Umbilical cord (tissue), 2 donors: ENCODE measurements around the gene NR2C2. TPM values are rescaled to one million over a fixed set of nuclear protein-coding genes. Genes with fewer than 3 reads are reported as not detected.

Experiments
- DNase-seq: peaks from one replicate; pipeline ENCODE4 v3.0.0-alpha.2; 2015; ENCODE audit warnings: low spot score
- total RNA-seq: library from RNA; depleted of rRNA; stranded (reverse); fragments of >200 nt; gene quantifications from one replicate; pipeline ENCODE4 v1.2.3, GENCODE V29; 2014; ENCODE audit warnings: low replicate concordance; ENCODE audit not compliant: insufficient read depth

NR2C2 gene
- total RNA-seq, 1 donor from 2014 or later = 29.1 TPM

DNA sequence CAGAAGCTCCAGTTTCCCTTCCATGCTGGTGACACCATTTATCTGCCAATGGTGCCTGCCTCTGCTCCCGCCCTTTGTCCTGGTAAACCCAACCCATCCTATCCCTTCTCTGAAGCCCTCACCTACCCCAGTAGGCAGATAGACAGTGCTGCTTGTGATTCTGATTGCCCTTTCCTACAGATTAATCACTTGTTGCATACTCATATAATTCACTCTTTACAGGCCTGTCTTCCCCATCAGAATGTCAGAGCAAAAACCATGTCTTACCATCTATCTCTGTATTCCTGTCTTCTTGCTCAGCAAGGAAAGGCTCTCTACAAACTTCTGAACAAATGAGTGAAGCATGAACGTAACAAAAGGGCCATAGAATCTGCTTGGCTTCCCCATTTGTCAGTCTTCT is 69.8 kb downstream of the NR2C2 start:
- DNase-seq = no peak

DNA sequence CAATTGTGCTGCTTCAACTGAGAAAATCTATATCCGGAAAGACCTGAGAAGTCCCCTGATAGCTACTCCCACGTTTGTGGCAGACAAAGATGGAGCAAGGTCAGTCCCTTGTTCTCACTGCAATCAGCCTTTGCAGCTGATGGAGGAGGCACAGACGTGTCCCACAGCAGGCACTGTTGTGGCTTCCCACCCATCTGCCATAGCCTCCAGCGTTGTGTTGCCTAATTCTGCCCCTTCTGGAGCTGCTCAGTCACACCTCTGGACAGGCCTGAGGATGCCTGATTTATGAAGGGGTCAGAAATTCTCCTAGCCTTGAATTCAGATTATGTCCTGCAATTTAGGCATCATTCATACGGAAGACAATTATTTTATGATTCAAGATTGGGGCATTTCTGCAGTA is 75.9 kb downstream of the NR2C2 start:
- DNase-seq = peak; percentile 30

DNA sequence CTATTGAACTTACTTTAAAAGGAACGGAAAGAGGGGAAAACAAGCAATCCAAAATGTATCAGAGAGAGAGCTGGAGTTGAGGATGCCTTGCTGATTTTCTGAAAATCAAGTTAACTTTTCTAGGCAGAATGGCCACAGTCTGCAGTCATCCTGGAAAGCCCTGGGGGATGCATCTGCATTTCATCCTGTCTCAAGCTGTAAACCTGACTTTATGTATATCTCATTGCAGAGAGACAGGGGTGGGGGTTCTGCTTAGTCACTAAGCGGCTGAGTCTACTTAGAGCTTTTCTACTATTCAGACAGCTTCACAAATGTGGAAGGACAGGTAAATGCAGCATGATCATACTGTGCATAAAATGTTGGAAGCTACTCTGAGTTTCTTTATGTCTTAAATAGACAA is 76.3 kb downstream of the NR2C2 start:
- DNase-seq = peak; percentile 84

DNA sequence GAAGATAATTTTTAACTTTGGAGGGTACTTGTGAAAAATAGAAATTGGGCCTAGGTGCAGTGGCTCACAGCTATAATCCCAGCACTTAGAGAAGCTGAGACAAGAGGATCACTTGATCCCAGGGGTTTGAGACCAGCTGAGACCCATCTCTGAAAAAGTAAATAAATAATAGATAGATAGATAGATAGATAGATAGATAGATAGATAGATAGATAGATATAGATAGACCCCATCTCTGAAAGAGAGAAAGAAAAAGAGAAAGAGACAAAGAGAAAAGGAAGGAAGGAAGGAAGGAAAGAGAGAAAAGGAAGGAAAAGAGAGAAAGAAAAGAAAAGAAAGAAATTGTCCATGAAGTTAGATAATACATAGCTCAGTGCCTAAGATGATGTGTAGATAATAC is 82.2 kb downstream of the NR2C2 start:
- DNase-seq = no peak

DNA sequence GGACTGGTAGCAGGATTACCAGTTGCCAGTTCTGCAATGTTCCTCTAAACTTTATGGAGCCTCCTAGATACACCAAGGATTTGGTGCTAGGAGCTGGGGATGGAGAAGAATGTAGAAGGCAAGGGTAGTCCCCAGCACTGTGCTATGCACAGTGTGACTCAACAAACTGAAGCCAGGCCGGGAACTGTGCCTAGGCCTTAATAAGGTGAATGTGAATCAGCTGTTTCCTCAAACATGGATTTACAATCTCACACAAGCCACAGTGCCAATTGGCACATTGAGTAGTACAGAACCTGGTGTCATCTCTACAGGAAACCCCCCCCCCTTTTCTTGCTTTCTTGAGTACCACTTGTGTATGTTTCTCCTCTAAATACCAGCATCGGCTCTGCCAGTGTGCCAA is 85.3 kb downstream of the NR2C2 start:
- DNase-seq = no peak

DNA sequence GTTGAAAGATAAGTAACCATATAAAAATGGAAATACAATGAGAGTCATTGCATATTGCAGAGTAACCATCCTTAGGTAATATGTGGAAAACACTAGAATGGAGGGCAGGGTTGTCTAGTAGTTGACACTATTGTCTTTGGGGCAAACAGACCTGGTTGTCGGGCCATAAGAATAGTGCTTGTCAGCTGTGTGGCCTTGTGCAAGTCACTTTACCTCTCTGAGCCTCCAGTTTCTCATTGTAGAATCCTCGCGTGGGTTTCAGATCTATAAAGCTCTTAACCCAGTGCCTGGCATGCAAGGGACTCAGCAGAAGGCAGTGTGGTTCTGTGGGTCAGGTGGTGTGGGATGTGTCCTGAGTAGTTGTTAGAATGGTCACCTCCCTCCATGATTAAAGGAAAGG is 85.7 kb downstream of the NR2C2 start:
- no peak for DNase-seq

DNA sequence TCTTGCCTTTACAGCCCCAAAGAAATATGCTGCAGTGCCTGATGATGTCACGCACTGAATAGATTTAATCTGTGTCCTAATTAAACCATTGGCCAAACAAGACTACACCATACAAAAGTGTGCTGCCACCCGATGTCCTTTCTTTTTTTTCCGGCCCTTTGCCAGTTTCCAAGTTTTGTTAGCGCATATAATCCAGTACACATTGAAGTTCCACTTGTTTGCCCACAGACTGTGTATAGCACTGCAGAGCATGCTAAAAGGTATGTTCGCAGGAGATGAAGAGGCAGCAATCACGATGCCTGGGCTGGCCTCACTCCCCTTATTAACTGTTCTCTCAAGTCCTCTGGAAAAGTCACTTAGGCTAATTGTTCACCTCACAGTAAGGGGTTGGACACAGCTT is 90.9 kb downstream of the NR2C2 start:
- no peak for DNase-seq

DNA sequence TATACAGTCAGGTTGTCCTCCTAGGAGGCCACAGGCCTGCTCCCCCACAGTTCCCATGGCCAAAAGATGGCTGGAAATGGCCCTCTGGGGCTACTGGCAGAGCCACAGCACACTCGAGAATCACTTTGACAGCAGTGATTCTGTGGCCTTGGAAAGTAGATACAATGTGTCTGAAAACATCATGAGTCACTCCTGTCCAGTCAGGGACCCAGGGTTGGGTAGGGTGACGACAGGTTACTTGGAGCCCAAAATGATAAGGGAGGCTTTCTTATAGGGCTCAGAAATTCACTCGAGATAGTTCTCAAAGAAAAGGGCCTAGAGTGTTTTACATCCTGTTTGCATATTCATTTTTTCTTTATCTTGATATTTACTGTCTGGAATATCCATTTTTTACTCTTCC is 93.5 kb downstream of the NR2C2 start:
- DNase-seq = no peak

DNA sequence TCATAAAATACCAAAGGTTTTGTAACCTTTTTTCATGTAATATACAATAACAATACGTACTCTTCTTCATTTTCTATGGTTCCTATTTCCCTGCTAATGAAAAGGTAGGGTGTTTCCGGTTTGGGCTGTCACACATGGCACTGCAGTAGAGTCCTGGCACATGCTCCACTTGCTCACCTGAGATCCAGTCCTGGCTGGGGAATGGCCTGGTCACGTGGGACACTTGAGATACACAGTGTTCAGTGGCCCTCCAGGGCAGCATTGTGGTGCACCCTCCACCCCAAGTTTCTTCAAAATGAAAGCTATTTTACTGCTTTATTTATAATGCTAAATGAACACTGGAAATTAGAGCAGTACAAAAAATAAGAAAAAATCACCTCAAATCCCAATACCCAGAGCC is 94.6 kb downstream of the NR2C2 start:
- DNase-seq = no peak

DNA sequence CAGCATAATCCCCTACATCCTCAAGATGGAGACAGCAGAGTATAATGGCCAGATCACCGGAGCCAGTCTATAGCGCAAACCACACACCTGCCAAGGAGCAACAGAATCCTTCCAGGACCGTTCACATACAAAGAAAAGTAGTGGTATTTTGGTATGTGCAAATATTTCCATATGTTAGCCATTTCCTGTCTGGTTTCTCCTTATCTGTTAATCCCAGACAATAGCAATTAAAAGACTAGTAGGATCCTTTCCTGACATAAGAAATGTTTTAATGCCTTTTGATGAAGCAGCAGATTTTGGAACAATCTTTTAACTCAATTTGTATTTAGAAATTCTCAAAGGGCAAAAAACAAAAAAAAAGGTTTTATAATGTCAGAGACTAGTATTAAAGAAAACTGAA is 95.6 kb downstream of the NR2C2 start:
- no peak for DNase-seq

DNA sequence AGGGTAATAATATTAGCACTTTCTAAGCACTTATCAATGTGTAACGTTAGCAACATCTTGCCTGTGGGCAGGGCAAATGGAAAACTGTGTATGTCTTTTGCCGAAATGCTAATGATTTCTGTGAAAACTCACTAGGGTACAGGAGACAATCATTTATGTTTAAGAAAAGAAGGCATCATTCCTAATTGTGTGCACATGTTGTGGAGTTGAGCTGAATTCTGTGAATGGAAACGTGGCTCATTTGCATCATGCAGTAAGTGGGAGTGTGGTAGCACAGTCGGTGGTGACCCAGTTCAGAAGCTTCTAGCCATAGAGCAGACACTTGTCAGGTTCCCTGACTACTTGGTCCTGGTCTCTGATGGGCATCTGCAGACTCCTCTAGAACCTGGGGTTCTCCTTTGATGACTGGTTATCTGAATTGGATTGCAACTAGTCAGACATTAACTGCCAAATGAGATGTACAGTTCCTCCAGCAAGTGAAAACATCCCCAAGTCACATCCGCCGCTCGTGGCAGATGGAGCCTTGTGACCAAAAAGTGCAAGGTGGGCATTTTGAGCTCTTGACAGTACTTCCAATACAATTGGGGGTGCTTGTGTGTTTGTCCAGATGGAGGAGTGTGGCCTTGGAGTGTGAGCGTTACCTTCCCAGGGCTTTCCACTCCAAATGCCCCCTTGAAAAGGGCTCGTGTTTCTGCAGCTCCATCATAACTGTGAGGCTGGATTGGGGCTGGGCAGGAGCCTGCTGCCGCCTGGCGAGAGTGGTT is 96.2 kb downstream of the NR2C2 start:
- no peak for DNase-seq

DNA sequence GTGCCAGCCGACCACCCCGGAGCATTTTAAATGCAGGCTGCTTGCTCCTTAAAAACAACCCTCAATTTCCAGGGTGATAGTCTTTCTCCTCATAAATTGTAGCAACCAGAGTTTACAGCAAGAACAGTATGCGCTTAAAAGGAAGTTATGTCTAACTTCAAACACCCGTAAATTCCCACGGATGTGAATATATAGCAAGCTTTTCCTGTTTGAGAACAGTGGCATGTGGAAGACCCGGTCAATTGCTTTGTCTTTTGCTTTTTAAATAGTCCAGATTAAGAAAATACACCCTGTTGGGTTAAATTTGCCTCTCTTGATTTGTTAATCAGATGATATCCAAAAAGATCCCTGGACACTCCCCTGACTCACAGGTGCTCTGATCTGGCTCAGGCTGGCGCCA is 96.9 kb downstream of the NR2C2 start:
- no peak for DNase-seq

DNA sequence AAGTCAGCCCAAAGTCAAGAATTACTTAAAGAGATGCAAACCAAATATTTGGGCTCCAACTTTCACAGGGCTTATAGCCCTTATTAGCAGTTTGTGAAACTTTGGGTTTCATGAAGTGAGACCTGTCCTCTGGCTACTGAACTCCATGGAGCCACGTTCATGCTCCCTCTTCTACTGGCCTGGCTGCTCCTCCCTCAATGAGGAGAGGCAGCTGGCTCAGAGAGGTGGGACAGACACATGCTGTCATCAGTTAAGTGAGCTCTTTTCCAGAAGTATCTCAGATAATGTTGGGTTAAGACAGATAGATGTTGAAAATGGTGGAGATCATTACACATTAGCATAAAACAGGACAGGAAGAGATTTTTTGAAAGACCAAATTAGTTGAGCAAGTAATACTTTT is 98.3 kb downstream of the NR2C2 start:
- DNase-seq = no peak

DNA sequence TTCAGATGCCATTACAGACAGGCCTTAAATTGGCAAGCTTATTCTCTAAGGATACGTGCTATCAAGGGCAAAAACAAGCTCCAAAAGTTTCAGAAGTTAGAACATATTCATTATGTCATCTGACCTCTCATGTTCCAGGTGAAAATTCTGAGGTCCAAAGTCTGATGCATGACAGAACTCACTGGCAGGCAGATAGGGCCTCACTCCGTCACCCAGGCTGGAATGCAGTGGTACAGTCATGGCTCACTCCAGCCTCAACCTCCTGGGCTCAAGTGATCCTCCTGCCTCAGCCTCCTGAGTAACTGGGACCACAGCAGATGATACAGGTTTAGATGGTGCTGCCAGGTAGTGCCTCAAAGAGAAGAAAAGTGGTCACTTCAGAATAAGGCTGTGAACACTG is 102.2 kb downstream of the NR2C2 start:
- no peak for DNase-seq

DNA sequence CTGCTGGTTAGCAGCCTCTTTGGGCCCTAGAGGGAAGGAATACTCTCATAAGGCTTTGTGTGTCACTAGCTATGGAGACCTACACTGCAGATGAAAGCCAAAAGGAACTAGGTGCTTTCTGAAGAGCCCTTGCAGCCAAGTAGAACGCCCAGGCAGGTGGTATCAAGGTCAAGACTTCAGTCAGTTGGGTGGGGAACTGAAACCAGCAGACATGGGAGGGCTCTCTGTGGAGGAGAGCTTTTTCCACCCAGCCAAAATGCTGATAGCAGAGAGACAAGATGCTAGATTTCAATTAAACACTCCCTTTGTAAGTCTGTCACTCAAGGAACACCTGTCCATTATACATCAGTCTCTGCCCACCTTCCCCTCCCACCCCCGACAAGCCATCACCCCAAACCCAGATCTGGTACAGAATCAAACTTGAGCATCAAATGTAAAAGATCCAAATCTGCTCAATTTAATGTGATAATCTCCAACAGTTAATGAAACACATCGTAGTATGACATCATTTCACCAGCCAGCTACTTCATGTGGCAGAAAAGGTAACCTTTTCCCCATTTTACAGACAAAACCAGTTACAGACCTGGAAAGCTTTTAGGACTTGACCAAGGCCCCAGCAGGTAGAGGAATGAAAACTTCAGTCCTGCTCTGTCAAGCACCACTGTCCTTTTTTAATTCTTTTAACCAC is 103.2 kb downstream of the NR2C2 start:
- DNase-seq = no peak

DNA sequence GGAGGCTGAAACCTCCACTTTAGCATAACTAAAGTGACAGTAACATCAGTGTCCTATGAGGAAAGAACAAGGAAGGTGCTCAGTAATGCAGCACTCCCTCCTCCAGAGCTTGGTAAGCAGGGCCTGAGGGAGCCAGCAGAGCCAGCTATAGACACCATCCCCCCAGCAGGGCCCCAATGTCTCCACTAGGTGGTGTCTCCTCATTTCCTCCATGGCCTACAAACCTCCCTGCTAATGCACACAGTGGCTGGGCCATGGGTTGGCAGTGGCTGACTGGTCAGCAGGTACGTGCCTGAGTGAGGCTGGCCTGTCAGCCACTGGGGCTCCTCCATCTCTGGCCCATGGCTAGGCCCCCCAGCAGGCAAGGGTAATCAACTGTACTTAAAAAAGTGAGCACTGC is 104.1 kb downstream of the NR2C2 start:
- DNase-seq = peak; percentile 28

DNA sequence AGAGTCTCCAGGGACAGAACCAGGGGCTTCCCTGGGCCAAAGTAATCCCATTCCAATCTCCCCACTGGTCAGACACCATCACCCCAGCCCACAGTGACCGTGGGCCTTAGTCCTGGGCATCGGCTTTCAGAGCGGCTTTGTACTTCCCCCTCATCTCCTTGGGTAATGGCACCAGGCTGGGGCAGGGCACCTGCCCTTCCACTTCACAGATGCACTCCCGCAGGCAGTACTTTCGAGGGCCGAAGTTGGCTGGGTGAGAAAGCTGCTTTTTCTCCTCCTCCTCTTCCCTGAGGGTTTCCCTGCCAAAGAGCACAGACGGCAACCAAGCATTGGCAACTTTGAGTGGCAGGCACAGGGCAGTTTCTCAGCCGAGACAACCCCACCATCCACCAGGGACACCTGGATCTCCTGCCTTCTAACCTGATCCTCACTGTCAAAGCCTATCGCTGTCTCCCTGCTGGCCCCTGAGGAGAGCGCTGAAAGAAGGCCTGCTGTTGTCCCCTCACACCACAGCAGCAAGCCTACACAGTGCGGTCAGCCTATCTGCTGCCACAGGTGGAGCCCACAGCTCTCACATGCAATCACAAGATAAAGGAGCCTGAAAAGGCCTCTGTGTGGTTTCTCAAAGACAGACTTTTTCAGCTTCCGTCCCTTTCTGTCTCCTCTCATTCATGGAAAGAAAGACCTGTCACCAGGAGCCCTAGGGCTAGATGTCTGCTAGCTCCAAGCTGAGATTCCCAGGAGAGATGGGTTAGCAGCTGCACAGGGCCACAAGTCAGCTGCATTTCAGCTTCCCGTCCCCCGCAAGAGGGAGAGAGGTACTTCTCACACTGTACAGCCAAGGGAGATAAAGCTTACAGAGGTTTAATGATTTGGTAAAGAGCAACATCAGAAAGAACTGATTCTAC is 105.2 kb downstream of the NR2C2 start:
- no peak for DNase-seq

DNA sequence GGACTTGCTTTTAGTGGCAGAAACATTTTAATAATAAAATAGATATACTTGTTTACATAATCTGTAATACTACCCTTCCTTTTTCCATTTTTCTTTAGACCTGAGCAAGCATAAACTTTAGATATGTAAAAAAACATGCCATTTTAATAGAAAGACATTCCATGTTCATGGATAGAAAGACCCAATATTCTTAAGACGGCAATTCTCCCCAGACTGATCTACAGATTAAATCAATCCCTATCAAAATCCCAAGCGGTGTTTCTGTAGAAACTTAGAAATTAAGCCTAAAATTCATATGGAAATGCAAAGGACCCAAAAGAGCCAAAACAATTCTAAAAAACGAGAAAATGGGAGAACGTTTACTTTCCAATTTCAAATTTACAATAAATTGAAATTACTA is 106.2 kb downstream of the NR2C2 start:
- no peak for DNase-seq

DNA sequence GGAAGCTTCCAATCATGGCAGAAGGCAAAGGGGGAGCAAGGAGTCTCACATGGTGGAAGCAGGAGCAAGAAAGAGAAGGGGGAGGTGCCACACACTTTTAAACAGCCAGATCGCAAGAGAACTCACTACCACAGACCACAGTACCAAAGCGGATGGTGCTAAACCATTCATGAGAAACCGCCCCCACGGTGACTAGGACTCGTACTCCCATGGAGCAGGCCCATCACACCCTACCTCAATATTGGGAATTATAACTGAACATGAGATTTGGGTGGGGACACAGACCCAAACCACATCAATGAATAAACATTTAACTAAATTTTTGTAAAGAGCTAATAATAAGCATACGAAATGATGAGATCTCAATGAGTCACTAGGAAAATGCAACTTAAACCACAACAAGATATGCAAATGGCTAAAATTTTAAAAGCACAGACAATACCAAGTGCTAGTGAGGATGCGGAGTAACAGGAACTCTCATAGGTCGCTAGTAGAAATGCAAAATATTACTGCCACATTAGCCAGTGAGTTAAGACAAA is 107.7 kb downstream of the NR2C2 start:
- no peak for DNase-seq

DNA sequence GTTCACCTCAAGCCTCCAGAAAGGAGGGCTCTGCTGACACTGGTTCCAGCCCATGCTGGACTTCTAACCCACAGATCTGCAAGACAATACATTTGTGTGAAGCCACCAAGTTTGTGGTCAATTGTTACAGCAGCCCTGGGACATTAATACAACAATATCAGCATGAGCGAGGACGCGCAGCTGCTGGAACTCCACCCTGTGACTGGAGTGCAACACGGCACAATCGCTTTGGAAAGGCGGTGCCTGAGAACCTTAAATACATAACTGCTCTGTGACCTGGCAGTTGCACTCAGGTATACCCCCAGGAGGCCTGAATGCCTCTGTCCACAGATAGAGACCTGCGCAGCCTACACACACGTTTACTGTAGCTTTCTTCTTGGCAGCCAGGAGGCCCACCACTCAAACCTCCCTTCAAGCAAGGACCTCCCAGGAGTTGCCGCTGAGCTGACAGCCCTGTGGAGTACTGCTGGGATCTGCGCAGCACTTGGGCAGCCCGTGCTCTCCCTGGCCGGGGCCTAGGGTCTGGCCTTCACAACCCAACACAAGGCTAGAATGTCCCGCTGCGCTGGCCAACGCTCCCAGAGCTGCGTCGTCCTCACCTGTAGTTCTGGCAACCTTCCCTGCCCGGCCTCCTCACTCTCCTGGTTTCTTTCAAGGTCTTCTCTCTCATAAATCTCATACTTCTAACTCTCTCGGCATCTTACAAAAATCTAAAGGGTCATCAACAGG is 109.5 kb downstream of the NR2C2 start:
- no peak for DNase-seq

DNA sequence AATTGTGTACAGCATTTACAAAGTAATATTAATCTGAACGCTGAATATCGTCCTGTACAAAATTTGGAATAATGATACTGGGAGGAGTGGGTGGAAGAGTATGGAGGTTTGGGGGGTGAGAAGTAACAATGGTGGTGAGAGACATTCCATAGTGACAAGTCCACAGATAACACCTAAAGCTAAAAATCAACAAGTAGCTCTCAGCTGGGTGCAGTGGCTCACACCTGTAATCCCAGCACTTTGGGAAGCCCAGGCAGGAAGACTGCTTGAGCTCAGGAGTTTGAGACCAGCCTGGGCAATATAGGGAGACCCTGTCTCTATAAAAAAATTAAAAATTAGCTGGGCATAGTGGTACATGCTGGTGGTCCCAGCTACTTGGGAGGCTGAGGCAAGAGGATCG is 112.6 kb downstream of the NR2C2 start:
- DNase-seq = no peak

DNA sequence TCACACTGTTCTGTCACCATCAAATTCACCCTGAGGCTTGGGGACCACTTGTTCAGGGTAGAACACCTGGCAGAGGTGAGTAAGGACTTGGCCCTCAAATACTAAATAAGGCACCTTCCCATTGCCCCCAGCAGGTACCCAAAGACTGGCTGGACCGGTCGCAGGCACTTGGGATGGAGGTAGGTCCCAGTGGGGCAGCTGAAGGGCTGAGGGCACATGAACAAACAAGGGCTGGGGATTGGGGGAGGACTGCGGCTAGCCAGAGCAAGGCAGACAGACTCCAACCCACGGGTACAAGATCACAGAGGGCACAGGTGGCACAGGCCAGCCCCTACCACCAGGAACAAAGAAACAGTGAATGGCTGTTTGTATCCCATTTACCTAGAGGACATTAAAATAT is 115.9 kb downstream of the NR2C2 start:
- DNase-seq = no peak
